CD4-positive, alpha-beta T cell (primary cell): Measurements from ENCODE around the gene GDF2. TPM values are rescaled to one million over a fixed set of nuclear protein-coding genes. Genes with fewer than 3 reads are reported as not detected.
A peak's percentile ranks its signal among the peaks of the same experiment; 100 is the strongest.

Experiments used
- ATAC-seq: fragments of 200-7000 bp; cut with Tn5 transposase; one replicate; pipeline ENCODE4 v1.10.0; 2022; ENCODE audit warnings: mild to moderate bottlenecking; ENCODE audit not compliant: poor library complexity
- CTCF ChIA-PET: fragments of 350-600 bp; sonication (Branson Sonifier 250); formaldehyde crosslinking; loops from one replicate; lab custom pipeline; 2021; ENCODE audit warnings: antibody characterized with exemption, inconsistent platforms; lab: Charles Lee
- POLR2A ChIA-PET: fragments of 350-600 bp; sonication (Branson Sonifier 250); formaldehyde crosslinking; loops from one replicate; lab custom pipeline; 2021; ENCODE audit warnings: antibody characterized with exemption, inconsistent platforms; lab: Charles Lee
- DNase-seq, 14 experiments: peaks; one replicate each; pipeline ENCODE4 v3.0.0-alpha.2; 2013 to 2020; ENCODE audit warnings: mixed read lengths in 2 of 14
- H3K27ac ChIP-seq, 2 donors: one replicate each; pipeline versions ENCODE4 v1.5.1 to v1.7.0; 2013; ENCODE audit warnings: low read length in 2 of 2, low read depth in 1 of 2, mild to moderate bottlenecking in 1 of 2
- H3K27me3 ChIP-seq, 2 experiments: 1 replicate in 1 of 2; 2 replicates in 1 of 2; pipeline versions ENCODE4 v1.6.1 to v1.7.0; 2013; ENCODE audit warnings: low read length in 2 of 2, control low read depth in 1 of 2, mild to moderate bottlenecking in 1 of 2, moderate library complexity in 1 of 2; ENCODE audit not compliant: insufficient read depth in 2 of 2, control insufficient read depth in 1 of 2
- H3K36me3 ChIP-seq: one replicate; pipeline ENCODE4 v1.6.1; 2013; ENCODE audit warnings: low read length, control low read depth; ENCODE audit not compliant: insufficient read depth
- H3K4me1 ChIP-seq: one replicate; pipeline ENCODE4 v1.6.1; 2013; ENCODE audit warnings: low read length, control low read depth; ENCODE audit not compliant: insufficient read depth
- H3K4me3 ChIP-seq: one replicate; pipeline ENCODE4 v1.5.1; 2013; ENCODE audit warnings: mild to moderate bottlenecking, low read length, moderate library complexity
- H3K9me3 ChIP-seq, 2 experiments: 1 replicate in 1 of 2; 2 replicates in 1 of 2; pipeline versions ENCODE4 v1.6.1 to v1.7.0; 2013; ENCODE audit warnings: low read length in 2 of 2, mild to moderate bottlenecking in 2 of 2, control low read depth in 1 of 2, moderate library complexity in 1 of 2; ENCODE audit not compliant: control insufficient read depth in 1 of 2, insufficient read depth in 1 of 2
- H3K27ac Mint-ChIP-seq: one replicate; pipeline ENCODE4 v1.8.0; 2020; ENCODE audit warnings: mixed read lengths
- H3K27me3 Mint-ChIP-seq: one replicate; pipeline ENCODE4 v1.8.0; 2021; ENCODE audit warnings: mixed read lengths
- H3K36me3 Mint-ChIP-seq: one replicate; pipeline ENCODE4 v1.8.0; 2021; ENCODE audit warnings: low read depth, mixed read lengths
- H3K4me1 Mint-ChIP-seq: one replicate; pipeline ENCODE4 v1.8.0; 2021; ENCODE audit warnings: low read depth, mixed read lengths
- H3K4me3 Mint-ChIP-seq: one replicate; pipeline ENCODE4 v1.8.0; 2020; ENCODE audit warnings: mild to moderate bottlenecking, mixed read lengths
- H3K9me3 Mint-ChIP-seq: one replicate; pipeline ENCODE4 v1.8.0; 2020; ENCODE audit warnings: mixed read lengths
- CTCF ChIP-seq: fragments of 200-600 bp; IDR thresholded peaks from one replicate; pipeline ENCODE4 v1.8.0; 2022; ENCODE audit warnings: antibody characterized with exemption, mild to moderate bottlenecking
- intact Hi-C, 2 experiments: fragments of 100-400 bp; cut with DNase I in 1 of 2; cut with micrococcal nuclease in 1 of 2; formaldehyde crosslinking; loops; one replicate each; pipeline versions ENCODE4 v1.15.1 to v1.9.0; 2023 to 2025; cut with DNase I, micrococcal nuclease
- total RNA-seq, 174 experiments: library from RNA in 2 of 174; stranded (reverse) in 2 of 174; gene quantifications; one replicate each; pipeline ENCODE4 v1.2.3 and lab custom pipeline; 2021 to 2026

GDF2 gene
- total RNA-seq, 2 experiments from 2014 or later = not detected

DNA sequence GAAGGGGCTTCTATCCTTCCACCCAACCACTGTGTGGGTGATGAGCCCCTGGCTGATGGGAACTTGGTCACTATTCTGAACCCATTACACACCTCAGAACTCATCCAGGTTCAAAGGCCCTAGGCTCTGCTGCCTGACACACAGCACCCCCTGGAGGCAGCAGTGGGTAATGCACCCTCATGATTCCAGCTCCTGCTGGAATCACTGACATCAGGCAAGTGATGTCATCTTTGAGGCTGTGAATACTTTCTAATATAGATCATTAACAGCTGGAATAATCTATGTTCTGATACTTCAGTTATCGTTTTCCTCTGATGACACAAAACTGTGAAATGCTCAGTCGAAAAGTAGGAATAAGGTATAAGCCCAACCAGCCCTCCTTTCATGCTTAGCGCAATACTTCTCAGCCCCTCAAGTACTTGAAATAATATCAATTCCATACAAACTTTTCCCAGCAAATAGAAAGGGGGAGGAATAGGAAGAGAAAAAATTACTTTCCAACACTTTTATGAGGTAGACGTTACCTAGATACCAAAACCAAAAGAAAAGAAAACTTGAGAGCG lies 18.4 kb downstream of the GDF2 start:
- CTCF ChIA-PET = interaction anchor here (0.6 to 1.4 kb wide), 10 partner anchors 13 to 348 kb away, joined by 3 to 12 read pairs (median 4); no protein-coding TSS in a partner anchor
- Mint-ChIP-seq H3K4me1 (no peaks in the 10 kb centered on the region), H3K27ac (no peak overlapping the region), H3K36me3 (no peaks in the 10 kb centered on the region), H3K9me3 (no peaks in the 10 kb centered on the region), H3K27me3 (peaks cover 6% of the 10 kb centered on the region), H3K4me3 (no peak overlapping the region)
- no peaks in the 10 kb centered on the region for H3K36me3 ChIP-seq
- ATAC-seq (peak; percentile 75), DNase-seq (peak; percentile 44 to 81 (median 66))
- peak; percentile 99 for TF ChIP-seq CTCF
- no peak overlapping the region for H3K4me3 ChIP-seq
- intact Hi-C loops = loop anchor here (1.0 kb wide), 2 partner anchors 293 to 316 kb away; no protein-coding TSS in a partner anchor
- H3K27ac ChIP-seq = no peak overlapping the region
- POLR2A ChIA-PET = no interaction called here
- no peaks in the 10 kb centered on the region for H3K4me1 ChIP-seq
- H3K9me3 ChIP-seq = no peaks in the 10 kb centered on the region
- H3K27me3 ChIP-seq = peaks cover 0 to 5% of the 10 kb centered on the region in 2 experiments

DNA sequence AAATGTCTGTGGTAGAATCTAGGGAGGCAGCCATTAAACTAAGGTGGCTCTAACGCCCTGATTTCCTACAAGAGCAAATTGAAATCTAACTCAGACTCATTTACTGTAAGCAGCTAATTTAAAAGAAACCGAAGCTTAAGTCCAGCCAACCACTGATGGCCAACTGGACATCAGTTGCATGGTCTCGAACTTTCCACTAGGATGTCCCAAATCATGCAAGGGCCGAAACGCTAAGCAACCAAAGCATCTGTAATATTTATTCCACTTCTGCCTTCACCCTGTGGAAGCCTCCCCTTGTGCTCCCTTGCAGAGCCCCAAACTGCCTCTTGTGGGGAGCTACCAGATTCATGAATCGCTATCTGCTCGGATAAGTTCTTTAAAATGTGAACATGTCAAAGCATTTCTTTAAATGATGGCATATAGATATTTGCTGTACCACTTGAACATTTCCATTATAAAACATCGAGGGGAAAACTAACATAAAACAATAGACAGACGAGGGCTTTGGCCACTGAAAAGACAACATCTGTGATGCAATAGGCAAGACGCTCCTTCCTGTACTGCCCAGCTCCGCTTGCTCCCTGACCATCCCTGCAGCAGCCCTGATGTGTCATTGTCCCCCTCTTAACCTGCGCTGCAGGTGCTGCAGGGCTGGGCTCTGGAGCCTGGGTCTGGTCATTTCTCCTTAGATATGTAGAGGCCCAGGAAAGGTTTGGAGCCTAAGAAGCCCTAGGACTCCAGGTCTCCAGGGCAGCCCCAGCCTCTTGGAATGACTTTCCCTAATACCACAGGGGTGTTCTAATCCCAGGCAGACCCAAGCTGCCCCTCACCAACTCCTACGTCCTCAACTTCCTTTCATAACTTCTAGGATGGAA lies 23.0 kb downstream of the GDF2 start:
- H3K9me3 ChIP-seq = no peaks in the 10 kb centered on the region
- no peaks in the 10 kb centered on the region for H3K4me1 ChIP-seq
- DNase-seq (no peak), ATAC-seq (no peak)
- Mint-ChIP-seq H3K4me1 (no peaks in the 10 kb centered on the region), H3K4me3 (no peak overlapping the region), H3K36me3 (no peaks in the 10 kb centered on the region), H3K27me3 (peaks cover 6% of the 10 kb centered on the region), H3K27ac (no peak overlapping the region), H3K9me3 (no peaks in the 10 kb centered on the region)
- TF ChIP-seq CTCF = no peak
- H3K27ac ChIP-seq = no peak overlapping the region
- intact Hi-C loops = no loop called here
- H3K4me3 ChIP-seq = no peak overlapping the region
- no peaks in the 10 kb centered on the region for H3K27me3 ChIP-seq
- POLR2A ChIA-PET = no interaction called here
- CTCF ChIA-PET = interaction anchor here (0.6 kb wide), 1 partner anchor 144 kb away, joined by 3 read pairs; no protein-coding TSS in a partner anchor
- no peaks in the 10 kb centered on the region for H3K36me3 ChIP-seq

DNA sequence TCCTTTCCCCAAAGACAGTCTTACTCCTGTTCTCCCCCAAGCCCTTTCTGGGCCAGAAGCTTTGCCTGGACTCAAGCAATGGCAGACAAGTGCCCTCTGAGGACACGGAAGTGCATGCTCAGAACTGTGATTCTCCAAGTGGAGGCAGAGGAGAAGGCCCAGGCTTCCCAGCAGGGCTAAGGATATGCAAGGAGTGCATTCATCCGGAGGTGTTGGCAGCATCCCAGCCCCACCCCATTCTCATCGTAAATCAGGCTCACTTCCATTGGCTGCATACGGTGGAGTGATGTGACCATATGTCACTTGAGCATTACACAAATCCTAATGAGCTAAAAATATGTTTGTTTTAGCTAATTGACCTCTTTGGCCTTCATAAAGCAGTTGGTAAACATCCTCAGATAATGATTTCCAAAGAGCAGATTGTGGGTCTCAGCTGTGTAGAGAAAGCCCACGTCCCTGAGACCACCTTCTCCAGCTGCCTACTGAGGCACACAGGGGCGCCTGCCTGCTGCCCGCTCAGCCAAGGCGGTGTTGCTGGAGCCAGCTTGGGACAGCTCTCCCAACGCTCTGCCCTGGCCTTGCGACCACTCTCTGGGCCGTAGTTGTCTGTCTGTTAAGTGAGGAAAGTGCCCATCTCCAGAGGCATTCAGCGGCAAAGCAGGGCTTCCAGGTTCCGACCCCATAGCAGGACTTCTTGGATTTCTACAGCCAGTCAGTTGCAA lies 24.5 kb downstream of the GDF2 start:
- Mint-ChIP-seq H3K9me3 (no peaks in the 10 kb centered on the region), H3K27ac (no peak overlapping the region), H3K4me3 (no peak overlapping the region), H3K4me1 (no peaks in the 10 kb centered on the region), H3K27me3 (no peaks in the 10 kb centered on the region), H3K36me3 (no peaks in the 10 kb centered on the region)
- Histone ChIP-seq H3K27ac (no peak overlapping the region), H3K9me3 (no peaks in the 10 kb centered on the region), H3K36me3 (no peaks in the 10 kb centered on the region), H3K27me3 (no peaks in the 10 kb centered on the region), H3K4me1 (no peaks in the 10 kb centered on the region), H3K4me3 (no peak overlapping the region)
- DNase-seq (peak in 1 of 14 experiments; percentile 24), ATAC-seq (no peak)
- TF ChIP-seq CTCF = no peak
- ChIA-PET CTCF (no interaction called here), POLR2A (no interaction called here)
- intact Hi-C loops = no loop called here
